Stomach (tissue), 4 donors: Measurements from ENCODE around the gene CLPX.

Experiments used
- EP300 ChIP-seq: sonication (generic); formaldehyde crosslinking; IDR thresholded peaks from one replicate; pipeline ENCODE4 v1.6.1; 2017; ENCODE audit warnings: antibody characterized with exemption
- POLR2A ChIP-seq, 4 donors: fragments of 450-650 bp; IDR thresholded peaks; one replicate each; pipeline ENCODE4 v1.6.1; 2016; ENCODE audit warnings: antibody characterized with exemption in 4 of 4, control low read depth in 2 of 4, mild to moderate bottlenecking in 1 of 4, moderate library complexity in 1 of 4
- TF ChIP-seq, protein P1 (sequence below), 7 experiments: fragments of 450-650 bp in 4 of 7; fragments of 200-600 bp in 3 of 7; sonication (generic) in 3 of 7; IDR thresholded peaks; one replicate each; pipeline ENCODE4 v1.5.1; 2016 to 2019; ENCODE audit warnings: antibody characterized with exemption in 7 of 7, control low read depth in 2 of 7, mild to moderate bottlenecking in 1 of 7

DNA sequence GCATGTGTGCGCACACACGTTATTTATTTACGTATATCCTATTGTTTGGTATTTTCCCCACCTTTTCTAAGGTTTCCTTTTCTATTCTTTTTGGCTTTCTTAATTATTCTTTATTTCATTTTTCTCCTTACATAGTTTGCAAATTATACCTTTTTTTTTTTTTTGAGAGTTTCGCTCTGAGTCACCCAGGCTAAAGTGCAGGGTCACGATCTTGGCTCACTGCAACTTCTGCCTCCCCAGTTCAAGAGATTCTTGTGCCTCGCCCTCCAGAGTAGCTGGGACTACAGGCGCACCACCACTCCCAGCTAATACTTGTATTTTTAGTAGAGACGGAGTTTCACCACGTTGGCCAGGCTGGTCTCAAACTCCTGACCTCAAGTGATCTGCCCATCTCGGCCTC is 46.2 kb upstream of the CLPX start:
- no peak for TF ChIP-seq EP300
- no peak for TF ChIP-seq POLR2A (IDR thresholded peaks at IDR 0.05)
- TF ChIP-seq, protein P1, sequence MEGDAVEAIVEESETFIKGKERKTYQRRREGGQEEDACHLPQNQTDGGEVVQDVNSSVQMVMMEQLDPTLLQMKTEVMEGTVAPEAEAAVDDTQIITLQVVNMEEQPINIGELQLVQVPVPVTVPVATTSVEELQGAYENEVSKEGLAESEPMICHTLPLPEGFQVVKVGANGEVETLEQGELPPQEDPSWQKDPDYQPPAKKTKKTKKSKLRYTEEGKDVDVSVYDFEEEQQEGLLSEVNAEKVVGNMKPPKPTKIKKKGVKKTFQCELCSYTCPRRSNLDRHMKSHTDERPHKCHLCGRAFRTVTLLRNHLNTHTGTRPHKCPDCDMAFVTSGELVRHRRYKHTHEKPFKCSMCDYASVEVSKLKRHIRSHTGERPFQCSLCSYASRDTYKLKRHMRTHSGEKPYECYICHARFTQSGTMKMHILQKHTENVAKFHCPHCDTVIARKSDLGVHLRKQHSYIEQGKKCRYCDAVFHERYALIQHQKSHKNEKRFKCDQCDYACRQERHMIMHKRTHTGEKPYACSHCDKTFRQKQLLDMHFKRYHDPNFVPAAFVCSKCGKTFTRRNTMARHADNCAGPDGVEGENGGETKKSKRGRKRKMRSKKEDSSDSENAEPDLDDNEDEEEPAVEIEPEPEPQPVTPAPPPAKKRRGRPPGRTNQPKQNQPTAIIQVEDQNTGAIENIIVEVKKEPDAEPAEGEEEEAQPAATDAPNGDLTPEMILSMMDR (IDR thresholded peaks at IDR 0.05) = no peak
